ENCODE results near the gene FETUB.

DNA sequence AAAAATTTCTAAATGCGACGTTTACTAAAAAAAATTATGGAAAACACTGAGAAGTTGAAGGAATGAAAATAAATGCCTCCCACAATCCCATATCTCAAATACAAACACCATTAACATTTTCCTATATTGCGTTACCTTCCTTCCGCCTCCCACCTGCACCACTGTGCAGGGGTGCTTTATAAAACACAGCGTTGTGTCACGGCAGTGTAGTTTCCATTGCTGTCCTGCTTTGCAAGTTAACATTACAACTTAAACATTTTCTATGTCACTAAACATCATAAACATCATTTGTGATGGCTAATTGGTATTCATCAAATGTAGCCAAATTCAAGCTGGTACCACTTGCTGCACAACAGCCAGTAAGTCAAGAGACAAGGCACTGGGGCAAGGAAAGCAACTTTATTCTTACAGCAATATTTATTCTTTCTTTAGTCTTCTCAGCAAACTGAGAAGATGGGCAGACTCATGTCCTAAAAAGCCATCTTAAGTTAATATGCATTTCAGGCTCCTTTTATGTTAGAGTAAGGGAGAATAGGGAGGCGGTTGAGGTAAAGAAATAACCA is 12.3 kb upstream of the FETUB start:
- TF ChIP-seq POLR2A (IDR thresholded peaks at IDR 0.05) (no peak), CTCF (IDR thresholded peaks at IDR 0.05) (no peak)

Measured in sigmoid colon (tissue), 3 donors.